ENCODE data around the gene TRIO.

The TRIO gene

DNA sequence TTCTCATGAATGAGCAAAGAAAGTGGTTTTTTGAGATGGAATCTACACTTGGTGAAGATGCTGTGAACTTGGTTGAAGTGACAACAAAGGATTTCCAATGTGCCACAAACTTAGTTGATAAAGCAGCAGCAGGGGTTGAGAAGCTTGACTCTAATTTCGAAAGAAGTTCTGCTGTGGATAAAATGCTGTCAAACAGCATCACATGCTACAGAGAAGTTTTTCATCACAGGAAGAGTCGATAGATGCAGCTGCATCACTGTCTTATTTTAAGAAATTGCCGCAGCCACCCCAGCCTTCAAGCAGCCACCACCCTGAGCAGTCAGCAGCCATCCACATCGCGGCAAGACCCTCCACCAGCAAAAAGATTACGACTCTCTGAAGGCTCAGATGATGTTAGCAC lies 78.6 kb downstream of the TRIO start:
- Histone ChIP-seq H3K27ac (ENCODE audit: low read depth, low read length) (no peak overlapping the region), H3K9ac (ENCODE audit: low read depth, low read length) (no peak overlapping the region), H3K4me1 (ENCODE audit: insufficient read depth, low read length) (peaks cover 67% of the 10 kb centered on the region), H3K9me3 (ENCODE audit: insufficient read depth, low read depth, low read length) (no peaks in the 10 kb centered on the region), H3K27me3 (ENCODE audit: insufficient read depth, low read length) (no peaks in the 10 kb centered on the region), H3K4me3 (ENCODE audit: low read length) (no peak overlapping the region), H3K36me3 (ENCODE audit: insufficient read depth, low read length) (no peaks in the 10 kb centered on the region)
- 91% methylated on average over 5 of the region's 6 CpGs for WGBS

DNA sequence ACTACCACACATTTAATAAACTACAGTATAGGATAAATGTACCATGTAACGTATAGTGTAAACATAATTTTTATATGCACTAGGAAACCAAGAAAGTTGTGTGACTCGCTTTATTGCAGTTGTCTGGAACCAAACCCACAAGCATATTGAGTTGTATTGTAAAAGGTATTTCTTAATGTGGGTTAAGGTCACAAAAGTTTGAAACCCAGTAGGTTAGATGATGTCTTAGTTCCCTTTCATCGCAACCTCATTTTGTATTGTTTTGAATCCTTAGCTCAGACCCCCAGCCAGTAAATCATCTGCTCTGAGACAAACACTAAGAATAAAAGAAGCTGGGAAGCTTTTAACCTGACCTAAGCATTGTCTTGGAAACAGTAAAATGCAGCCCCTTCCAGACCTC lies 79.1 kb downstream of the TRIO start:
- no peaks in the 10 kb centered on the region for H3K27me3 ChIP-seq (ENCODE audit: insufficient read depth, low read length)
- no peak overlapping the region for H3K9ac ChIP-seq (ENCODE audit: low read depth, low read length)
- WGBS, result 88% methylated on average over 2 of the region's 3 CpGs
- H3K27ac ChIP-seq (ENCODE audit: low read depth, low read length), result no peak overlapping the region
- H3K4me3 ChIP-seq (ENCODE audit: low read length), result no peak overlapping the region
- H3K36me3 ChIP-seq (ENCODE audit: insufficient read depth, low read length), result no peaks in the 10 kb centered on the region
- peaks cover 67% of the 10 kb centered on the region for H3K4me1 ChIP-seq (ENCODE audit: insufficient read depth, low read length)
- no peaks in the 10 kb centered on the region for H3K9me3 ChIP-seq (ENCODE audit: insufficient read depth, low read depth, low read length)

DNA sequence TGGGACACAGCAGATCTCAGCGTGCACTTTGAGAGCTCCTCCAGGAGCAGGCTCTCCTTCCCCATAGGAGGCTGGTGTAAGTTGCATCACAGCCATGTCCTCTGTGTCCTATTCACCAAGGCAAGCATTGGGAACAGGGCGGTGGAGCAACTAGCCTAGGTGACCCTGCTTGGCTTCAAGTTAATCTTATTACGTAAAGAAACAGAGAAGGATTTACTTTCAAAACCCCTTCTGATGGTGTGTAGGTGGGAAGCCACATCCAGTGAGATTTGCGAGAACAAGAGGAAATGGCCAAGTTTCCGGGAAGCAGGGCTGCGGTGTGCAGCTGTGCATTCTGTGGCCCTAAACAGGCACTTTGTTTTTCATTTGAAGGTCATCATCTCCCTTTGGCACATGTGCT lies 80.2 kb downstream of the TRIO start:
- no peak overlapping the region for H3K4me3 ChIP-seq (ENCODE audit: low read length)

DNA sequence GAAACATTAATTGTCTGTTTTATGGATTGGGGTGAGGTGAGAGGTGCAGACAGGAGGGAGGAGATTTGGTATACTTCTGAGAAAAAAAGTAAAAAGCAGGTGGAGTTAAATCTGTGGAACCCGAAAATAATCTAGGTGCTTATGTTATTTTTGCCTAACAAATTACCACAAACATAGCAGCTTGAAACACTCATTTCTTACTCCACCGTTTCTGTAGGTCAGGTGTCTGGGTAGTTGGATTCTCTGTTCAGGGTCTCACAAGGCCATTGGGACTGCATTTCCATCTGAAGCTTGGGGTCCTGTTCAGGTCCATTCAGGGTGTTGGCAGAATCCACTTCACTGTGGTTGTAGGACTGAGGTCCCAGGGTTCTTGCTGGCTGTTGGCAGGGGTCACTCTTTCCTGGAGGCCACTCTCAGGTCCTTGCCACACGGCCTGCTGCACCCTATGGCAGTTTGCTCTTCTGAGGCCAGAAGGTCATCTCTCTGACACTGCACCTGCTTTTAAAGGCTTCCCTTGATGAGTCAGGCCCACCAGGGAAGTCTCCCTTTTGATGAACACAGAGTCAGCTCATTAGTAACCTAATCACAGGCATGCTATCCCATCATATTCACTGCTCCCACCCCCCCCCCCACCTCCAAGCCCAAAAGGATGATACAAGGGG lies 82.2 kb downstream of the TRIO start:
- Histone ChIP-seq H3K4me3 (ENCODE audit: low read length) (no peak overlapping the region), H3K36me3 (ENCODE audit: insufficient read depth, low read length) (no peaks in the 10 kb centered on the region), H3K4me1 (ENCODE audit: insufficient read depth, low read length) (peaks cover 56% of the 10 kb centered on the region), H3K9me3 (ENCODE audit: insufficient read depth, low read depth, low read length) (no peaks in the 10 kb centered on the region), H3K27ac (ENCODE audit: low read depth, low read length) (no peak overlapping the region), H3K9ac (ENCODE audit: low read depth, low read length) (no peak overlapping the region), H3K27me3 (ENCODE audit: insufficient read depth, low read length) (no peaks in the 10 kb centered on the region)
- WGBS, result 86% methylated on average over 2 of the region's 3 CpGs

More for the DNA sequence above, 80.2 kb downstream of the TRIO start:
- 94% methylated on average over 6 of the region's 6 CpGs for WGBS
- Histone ChIP-seq H3K27me3 (ENCODE audit: insufficient read depth, low read length) (no peaks in the 10 kb centered on the region), H3K9ac (ENCODE audit: low read depth, low read length) (no peak overlapping the region), H3K9me3 (ENCODE audit: insufficient read depth, low read depth, low read length) (no peaks in the 10 kb centered on the region), H3K27ac (ENCODE audit: low read depth, low read length) (no peak overlapping the region), H3K36me3 (ENCODE audit: insufficient read depth, low read length) (no peaks in the 10 kb centered on the region), H3K4me1 (ENCODE audit: insufficient read depth, low read length) (peaks cover 61% of the 10 kb centered on the region)

DNA sequence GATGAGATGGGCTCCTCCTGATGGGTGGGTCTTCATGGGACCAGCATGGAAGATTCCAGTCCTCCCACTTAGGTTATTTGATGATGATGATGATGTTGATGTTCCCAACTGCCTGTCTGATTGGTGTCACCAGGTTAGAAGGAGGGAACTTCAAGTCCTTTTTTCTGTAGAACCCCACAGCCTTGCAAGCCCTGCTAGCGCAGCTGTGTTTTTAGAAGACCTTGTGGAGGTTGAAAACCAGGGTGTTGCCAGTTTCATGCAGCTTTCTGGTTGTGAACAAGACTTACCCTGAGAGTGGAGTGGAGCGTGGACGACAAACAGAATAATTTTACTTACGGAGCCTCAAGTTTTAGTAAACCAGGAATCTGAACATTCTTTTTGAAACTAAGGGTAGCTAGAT lies 83.0 kb downstream of the TRIO start:
- Histone ChIP-seq H3K9me3 (ENCODE audit: insufficient read depth, low read depth, low read length) (no peaks in the 10 kb centered on the region), H3K4me3 (ENCODE audit: low read length) (no peak overlapping the region), H3K27ac (ENCODE audit: low read depth, low read length) (no peak overlapping the region), H3K4me1 (ENCODE audit: insufficient read depth, low read length) (peaks cover 57% of the 10 kb centered on the region), H3K9ac (ENCODE audit: low read depth, low read length) (no peak overlapping the region), H3K27me3 (ENCODE audit: insufficient read depth, low read length) (no peaks in the 10 kb centered on the region), H3K36me3 (ENCODE audit: insufficient read depth, low read length) (no peaks in the 10 kb centered on the region)
- WGBS, result 98% methylated on average over 4 of the region's 4 CpGs

DNA sequence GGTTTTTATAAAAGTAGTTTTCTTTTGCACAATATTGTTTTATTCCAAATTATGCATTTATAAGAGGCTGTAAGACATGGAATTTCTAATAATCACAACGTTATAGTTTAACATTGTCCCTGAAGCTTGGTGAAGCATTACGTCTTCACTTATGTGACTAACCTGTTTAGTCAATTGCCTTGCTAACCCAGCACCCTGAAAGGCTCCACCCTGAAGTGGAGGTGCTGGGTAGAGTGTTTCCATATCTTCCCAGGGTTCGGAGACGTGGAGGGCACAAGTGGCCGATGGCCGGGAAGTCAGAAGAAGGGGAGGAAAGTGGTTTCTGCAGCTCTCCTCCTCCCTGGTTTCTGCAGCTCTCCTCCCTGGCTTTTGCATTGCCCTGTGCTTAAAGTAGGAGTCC lies 83.4 kb downstream of the TRIO start:
- no peaks in the 10 kb centered on the region for H3K36me3 ChIP-seq (ENCODE audit: insufficient read depth, low read length)
- 95% methylated on average over 6 of the region's 6 CpGs for WGBS
- no peaks in the 10 kb centered on the region for H3K27me3 ChIP-seq (ENCODE audit: insufficient read depth, low read length)
- no peak overlapping the region for H3K4me3 ChIP-seq (ENCODE audit: low read length)
- H3K4me1 ChIP-seq (ENCODE audit: insufficient read depth, low read length), result peaks cover 57% of the 10 kb centered on the region
- H3K27ac ChIP-seq (ENCODE audit: low read depth, low read length), result no peak overlapping the region
- no peaks in the 10 kb centered on the region for H3K9me3 ChIP-seq (ENCODE audit: insufficient read depth, low read depth, low read length)
- H3K9ac ChIP-seq (ENCODE audit: low read depth, low read length), result no peak overlapping the region

DNA sequence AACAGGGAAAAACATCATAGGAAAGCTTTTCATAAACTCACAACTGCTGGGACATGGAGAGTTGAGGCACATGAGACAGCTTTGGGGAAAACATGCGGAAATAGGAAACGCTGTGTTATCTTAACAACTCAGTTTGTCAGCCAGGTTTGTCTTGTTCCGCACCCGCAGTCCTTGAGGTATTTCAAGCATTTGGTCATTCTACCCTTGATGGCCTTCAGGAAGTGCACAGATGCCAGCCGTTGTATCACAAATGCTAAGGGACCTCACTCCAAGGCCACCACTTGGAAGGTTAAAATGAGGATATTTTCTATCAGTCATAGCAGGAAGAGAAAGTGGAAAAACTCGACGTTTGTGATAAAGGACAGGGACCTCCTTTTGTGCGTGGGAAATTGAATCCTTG lies 83.8 kb downstream of the TRIO start:
- no peaks in the 10 kb centered on the region for H3K36me3 ChIP-seq (ENCODE audit: insufficient read depth, low read length)
- WGBS, result 85% methylated on average over 8 of the region's 8 CpGs
- peaks cover 56% of the 10 kb centered on the region for H3K4me1 ChIP-seq (ENCODE audit: insufficient read depth, low read length)
- no peak overlapping the region for H3K4me3 ChIP-seq (ENCODE audit: low read length)
- H3K27me3 ChIP-seq (ENCODE audit: insufficient read depth, low read length), result no peaks in the 10 kb centered on the region
- no peaks in the 10 kb centered on the region for H3K9me3 ChIP-seq (ENCODE audit: insufficient read depth, low read depth, low read length)
- H3K27ac ChIP-seq (ENCODE audit: low read depth, low read length), result no peak overlapping the region
- no peak overlapping the region for H3K9ac ChIP-seq (ENCODE audit: low read depth, low read length)

DNA sequence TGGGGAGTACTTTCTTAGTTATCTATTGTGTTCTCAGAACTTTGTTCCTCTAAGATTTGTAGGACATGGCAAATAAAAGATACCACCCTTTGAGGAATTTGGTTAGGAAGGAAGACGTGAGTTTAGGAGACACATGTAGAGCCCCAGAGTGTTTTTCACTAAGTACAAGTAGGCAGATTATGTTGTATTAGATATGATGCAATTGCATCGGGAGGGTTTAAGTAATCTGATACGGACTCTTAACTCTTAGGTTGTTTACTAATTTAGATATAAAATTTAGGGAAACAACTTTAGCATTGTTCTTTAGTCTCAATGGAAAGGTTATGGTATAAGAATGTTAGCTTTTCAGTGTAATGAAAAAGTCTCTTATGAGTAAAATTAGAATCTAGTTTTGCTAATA lies 84.4 kb downstream of the TRIO start:
- H3K4me1 ChIP-seq (ENCODE audit: insufficient read depth, low read length), result peaks cover 51% of the 10 kb centered on the region
- H3K9me3 ChIP-seq (ENCODE audit: insufficient read depth, low read depth, low read length), result no peaks in the 10 kb centered on the region
- no peak overlapping the region for H3K9ac ChIP-seq (ENCODE audit: low read depth, low read length)
- H3K27me3 ChIP-seq (ENCODE audit: insufficient read depth, low read length), result no peaks in the 10 kb centered on the region
- 79% methylated on average over 3 of the region's 3 CpGs for WGBS
- H3K36me3 ChIP-seq (ENCODE audit: insufficient read depth, low read length), result no peaks in the 10 kb centered on the region
- no peak overlapping the region for H3K27ac ChIP-seq (ENCODE audit: low read depth, low read length)
- no peak overlapping the region for H3K4me3 ChIP-seq (ENCODE audit: low read length)

DNA sequence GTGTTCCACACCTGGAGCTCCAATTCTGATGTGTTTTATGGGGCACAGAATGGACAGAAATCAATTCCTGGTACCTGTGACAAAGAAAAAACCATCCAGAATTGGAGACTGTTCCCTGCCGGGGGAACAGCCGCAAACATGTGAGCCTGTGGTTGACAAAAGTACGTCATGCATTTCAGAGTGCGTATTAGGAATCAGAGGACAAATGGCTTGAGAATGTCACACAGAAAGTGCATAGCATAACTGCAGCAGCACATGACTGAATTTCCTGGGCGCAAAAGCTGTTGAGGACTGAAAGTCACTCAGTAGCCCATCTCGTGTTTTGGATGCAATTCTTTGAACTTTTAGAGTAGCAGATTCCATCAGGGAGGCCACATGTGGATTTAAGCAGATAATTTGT lies 85.1 kb downstream of the TRIO start:
- Histone ChIP-seq H3K9ac (ENCODE audit: low read depth, low read length) (no peak overlapping the region), H3K36me3 (ENCODE audit: insufficient read depth, low read length) (no peaks in the 10 kb centered on the region), H3K4me1 (ENCODE audit: insufficient read depth, low read length) (peaks cover 44% of the 10 kb centered on the region), H3K4me3 (ENCODE audit: low read length) (no peak overlapping the region), H3K27me3 (ENCODE audit: insufficient read depth, low read length) (no peaks in the 10 kb centered on the region), H3K27ac (ENCODE audit: low read depth, low read length) (no peak overlapping the region), H3K9me3 (ENCODE audit: insufficient read depth, low read depth, low read length) (no peaks in the 10 kb centered on the region)
- 92% methylated on average over 6 of the region's 6 CpGs for WGBS

DNA sequence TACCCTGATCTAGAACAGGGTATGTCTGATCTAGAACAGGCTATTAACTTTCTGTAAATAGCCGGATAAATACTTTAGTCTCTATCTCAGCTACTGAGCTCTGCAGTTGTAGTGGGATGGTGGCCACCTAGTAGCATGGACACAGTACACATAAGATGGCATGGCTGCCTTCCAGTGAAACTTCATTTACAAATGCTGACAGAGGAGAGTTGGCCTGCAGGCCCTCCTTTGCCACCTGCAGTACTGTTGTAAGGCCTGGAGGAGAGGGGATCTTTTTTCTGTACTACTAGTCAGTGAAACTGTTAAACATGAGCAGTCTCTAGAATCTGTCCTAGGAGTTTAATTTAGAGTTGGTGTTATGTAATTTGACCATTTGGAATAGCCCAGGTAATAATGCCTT lies 86.0 kb downstream of the TRIO start:
- WGBS, result 79% methylated on average over 1 of the region's 1 CpG
- Histone ChIP-seq H3K27ac (ENCODE audit: low read depth, low read length) (no peak overlapping the region), H3K4me1 (ENCODE audit: insufficient read depth, low read length) (peaks cover 47% of the 10 kb centered on the region), H3K27me3 (ENCODE audit: insufficient read depth, low read length) (no peaks in the 10 kb centered on the region), H3K9ac (ENCODE audit: low read depth, low read length) (no peak overlapping the region), H3K36me3 (ENCODE audit: insufficient read depth, low read length) (no peaks in the 10 kb centered on the region), H3K9me3 (ENCODE audit: insufficient read depth, low read depth, low read length) (no peaks in the 10 kb centered on the region), H3K4me3 (ENCODE audit: low read length) (no peak overlapping the region)

DNA sequence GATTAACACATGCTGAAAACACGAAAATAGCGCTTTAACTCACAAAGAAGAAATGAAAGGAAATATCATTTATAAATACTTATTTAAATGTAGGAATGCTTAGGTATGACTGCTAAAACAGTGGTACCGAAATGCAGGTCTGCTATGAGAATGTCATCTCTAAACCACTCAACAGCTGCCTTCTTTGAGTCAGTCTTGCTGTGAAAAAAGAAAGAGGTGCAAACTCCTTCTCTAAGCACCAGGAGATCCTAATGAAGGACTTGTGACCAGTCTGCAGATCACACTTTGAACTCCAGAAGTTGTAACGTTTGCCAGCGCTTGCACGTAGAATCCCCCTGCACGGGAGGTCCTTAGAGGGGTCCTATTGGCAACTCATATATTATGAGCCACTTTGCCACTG lies 86.6 kb downstream of the TRIO start:
- Histone ChIP-seq H3K9me3 (ENCODE audit: insufficient read depth, low read depth, low read length) (no peaks in the 10 kb centered on the region), H3K4me1 (ENCODE audit: insufficient read depth, low read length) (peaks cover 53% of the 10 kb centered on the region), H3K27ac (ENCODE audit: low read depth, low read length) (no peak overlapping the region), H3K9ac (ENCODE audit: low read depth, low read length) (no peak overlapping the region), H3K27me3 (ENCODE audit: insufficient read depth, low read length) (no peaks in the 10 kb centered on the region), H3K4me3 (ENCODE audit: low read length) (no peak overlapping the region), H3K36me3 (ENCODE audit: insufficient read depth, low read length) (no peaks in the 10 kb centered on the region)
- 66% methylated on average over 5 of the region's 7 CpGs for WGBS

DNA sequence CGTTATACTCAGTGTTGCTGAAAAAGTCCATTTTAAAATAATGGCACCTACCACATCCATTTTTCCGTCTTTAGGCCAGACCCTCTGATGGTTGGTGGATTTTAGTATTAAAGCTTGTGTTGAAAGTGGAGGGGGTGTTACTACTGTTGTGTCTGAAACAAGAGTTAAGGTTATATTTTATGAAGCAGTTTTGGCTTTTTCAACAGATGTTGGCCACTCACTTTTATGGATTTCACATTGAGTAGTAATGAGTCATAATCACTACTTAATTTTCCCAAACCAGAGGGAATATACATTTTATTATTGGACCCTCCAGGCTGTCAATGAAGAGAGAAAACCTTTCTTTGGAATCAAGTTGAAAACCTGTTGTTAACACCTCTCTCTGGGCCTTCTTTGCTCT lies 88.0 kb downstream of the TRIO start:
- Histone ChIP-seq H3K9ac (ENCODE audit: low read depth, low read length) (no peak overlapping the region), H3K27ac (ENCODE audit: low read depth, low read length) (no peak overlapping the region)
- 73% methylated on average over 2 of the region's 2 CpGs for WGBS

More for the DNA sequence above, 88.0 kb downstream of the TRIO start:
- H3K36me3 ChIP-seq (ENCODE audit: insufficient read depth, low read length), result no peaks in the 10 kb centered on the region
- no peak overlapping the region for H3K4me3 ChIP-seq (ENCODE audit: low read length)
- H3K9me3 ChIP-seq (ENCODE audit: insufficient read depth, low read depth, low read length), result no peaks in the 10 kb centered on the region
- peaks cover 54% of the 10 kb centered on the region for H3K4me1 ChIP-seq (ENCODE audit: insufficient read depth, low read length)
- no peaks in the 10 kb centered on the region for H3K27me3 ChIP-seq (ENCODE audit: insufficient read depth, low read length)
